Nasal cavity respiratory epithelium epithelial cell of viscerocranial mucosa (primary cell): ENCODE results near the gene HOXB4. TPM values are rescaled to one million over a fixed set of nuclear protein-coding genes. Genes with fewer than 3 reads are reported as not detected.

Source experiments
- total RNA-seq: library from RNA; depleted of rRNA; stranded (reverse); fragments of >200 nt; gene quantifications from 2 replicates; pipeline ENCODE4 v1.2.3, GENCODE V29; 2014

Gene HOXB4
- under 0.01 TPM in 1 of 2 replicates, not detected in the other for total RNA-seq

DNA sequence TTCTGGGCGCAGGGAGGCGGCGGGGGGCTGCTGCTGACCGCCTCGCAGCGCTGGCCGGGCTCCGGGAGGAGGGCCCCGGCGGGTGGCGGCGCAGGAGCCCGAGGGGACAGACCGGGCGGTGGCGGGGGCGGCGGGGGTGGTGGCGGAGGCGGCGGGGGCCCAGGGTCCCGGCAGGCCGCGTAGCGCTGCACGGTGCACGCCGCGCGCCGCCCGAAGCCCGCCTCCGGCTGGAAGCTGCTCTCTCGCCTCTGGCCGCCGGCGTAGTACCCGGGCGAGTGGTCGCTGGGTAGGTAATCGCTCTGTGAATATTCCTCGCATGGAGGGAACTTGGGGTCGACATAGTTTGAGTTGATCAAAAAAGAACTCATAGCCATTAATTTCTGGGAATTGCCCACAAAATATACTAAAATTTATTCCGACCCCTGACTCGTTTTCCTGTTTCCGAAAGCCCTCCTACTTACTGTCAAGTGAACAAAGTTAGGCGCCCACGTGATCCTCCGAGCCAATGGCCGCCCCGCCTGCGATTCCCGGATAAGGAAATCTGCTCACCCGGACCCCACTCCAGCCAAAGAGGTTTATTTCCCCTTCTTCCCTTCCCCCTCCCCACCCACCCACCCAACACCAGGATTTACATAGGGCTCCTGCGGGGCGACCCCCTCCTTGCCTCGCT, at the start of gene HOXB4:
Gene HOXB4 (minus strand): TSS at position 405 of the 670 bp plus-strand sequence. CDS start 31 bp downstream, at position 374.

DNA sequence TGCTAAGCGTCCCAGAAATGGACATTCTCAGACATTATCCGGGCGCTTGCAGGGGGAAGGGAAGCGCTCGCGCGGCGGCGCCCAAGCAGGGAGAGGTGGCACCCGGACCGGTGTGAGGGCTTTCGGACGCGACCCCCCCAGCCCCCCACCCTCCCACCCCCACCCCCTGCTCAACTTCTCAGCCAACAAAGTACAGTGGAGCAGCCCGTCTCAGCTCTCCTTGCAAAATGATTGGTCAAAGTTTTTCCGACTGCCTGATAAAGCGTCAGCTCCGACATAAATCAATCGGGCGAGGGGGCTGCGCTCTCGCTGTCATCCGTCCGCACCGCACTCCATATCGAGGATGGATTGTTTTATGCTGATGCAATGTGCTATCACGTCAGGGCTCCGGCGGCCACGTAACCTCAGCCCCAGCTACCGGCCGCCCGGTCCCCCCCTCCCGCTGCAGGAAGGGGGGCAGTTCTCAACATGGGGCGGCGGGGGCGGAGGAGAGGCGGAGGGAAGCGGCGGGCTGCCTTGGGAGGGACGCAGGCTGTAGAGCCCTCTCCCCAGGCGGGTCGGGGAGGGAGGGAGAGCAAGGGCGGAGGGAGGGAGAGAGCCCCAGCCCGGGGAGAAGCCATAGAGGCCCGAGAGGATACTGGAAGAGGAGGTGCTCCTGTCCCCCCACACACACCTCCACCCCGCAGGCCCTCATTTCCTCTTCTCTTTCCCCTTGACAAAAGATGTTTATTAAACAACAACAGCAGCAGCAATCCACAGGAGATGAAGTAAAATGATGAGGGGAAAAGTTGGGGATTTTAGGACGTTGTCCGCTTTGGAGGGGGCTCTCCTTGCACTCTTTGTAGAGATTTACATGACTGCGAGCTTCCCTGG, 48.3 kb upstream of the HOXB4 start, which contains the start of gene HOXB9:
Gene HOXB9 (minus strand): TSS at position 114 of the 873 bp plus-strand sequence. CDS start 89 bp downstream, at position 25.

DNA sequence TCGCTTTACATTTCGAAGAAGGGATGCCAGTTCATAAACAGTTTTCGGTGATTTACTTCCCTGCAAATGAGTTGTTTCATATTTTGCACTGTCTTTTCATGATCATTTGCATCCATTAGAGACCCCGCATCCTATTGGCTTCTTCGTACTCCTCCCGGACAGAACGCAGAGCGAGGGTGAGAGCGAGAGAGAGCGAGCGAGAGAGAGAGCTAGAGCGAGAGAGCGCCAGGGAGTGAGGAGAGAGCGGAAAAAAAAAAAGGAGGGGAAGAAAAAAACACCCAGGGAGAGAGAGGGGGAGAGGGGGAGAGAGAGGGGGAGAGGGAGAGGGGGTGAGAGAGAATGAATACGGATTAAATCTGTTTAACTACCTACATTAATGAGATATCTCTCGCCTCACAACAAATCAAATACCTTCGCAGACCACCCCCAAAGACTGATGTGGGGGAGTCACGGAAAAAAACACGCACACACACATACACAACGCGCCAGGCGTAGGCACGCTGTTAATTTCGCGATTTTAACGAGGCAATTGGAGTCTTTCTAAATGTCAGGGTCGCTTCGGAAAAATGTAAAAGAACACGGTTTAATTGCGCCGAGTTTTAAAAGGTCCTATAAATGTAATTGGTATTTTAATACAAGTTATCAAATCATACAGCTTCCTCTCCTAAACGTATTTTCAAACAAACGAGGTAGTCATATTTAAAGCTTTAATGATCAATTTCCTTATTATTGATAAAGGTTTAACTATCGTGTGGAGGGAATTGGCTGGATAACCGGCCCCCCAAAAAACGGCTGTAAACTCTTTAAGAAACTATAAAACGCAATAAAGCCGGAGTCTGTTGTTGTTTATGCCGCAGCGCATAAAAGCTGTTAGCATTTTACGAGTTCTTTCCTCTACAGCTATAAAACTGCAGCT, 37.2 kb upstream of the HOXB4 start, which contains the start of gene HOXB8:
Gene HOXB8 (minus strand): TSS at position 246 of the 916 bp plus-strand sequence. CDS start 588 bp downstream, outside the sequence.

DNA sequence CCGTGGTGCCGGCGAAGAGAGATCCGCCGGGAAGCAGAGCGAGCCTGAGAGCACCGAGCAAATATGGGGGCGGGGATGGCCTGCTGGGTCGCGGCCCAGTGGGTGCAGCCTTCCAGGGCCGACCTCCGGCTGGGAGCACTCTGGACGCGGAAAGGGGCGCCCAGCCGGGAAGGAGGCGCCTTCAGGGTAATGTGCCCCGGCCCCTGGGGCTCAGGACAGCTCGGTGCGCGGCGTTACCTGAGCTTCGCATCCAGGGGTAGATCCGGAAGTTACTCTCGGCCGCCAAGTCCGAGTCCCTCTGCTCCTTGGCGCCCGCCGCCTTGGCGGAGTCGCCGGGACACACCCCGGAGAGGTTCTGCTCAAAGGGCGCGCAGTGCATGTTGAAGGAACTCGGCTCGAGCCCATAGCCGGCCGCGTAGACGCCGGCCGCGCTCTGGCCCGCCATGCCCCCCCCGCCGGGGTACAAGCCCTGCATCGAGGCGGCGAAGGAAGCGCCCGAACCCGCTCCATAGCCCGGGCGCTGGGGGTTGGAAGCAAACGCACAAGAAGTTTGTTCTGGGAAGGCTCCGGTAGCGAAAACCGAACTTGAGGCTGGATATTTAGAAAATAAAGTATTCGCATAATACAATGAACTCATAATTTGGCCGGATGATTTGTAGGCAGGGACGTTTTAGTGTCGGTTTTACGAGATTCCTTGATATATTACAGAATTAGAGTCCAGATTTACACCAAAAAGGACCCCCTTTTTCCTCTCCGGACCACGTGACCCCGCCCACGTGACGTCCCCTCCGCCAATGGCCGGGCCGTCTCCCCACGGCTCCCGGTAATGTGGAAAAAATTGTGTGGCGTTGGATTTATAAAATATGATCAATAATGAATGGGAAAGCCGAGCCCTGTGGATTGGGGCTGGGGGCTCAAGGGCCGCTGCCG, 32.4 kb upstream of the HOXB4 start, which contains the start of gene HOXB7:
Gene HOXB7 (minus strand): TSS at position 736 of the 930 bp plus-strand sequence. CDS start 99 bp downstream, at position 637.

DNA sequence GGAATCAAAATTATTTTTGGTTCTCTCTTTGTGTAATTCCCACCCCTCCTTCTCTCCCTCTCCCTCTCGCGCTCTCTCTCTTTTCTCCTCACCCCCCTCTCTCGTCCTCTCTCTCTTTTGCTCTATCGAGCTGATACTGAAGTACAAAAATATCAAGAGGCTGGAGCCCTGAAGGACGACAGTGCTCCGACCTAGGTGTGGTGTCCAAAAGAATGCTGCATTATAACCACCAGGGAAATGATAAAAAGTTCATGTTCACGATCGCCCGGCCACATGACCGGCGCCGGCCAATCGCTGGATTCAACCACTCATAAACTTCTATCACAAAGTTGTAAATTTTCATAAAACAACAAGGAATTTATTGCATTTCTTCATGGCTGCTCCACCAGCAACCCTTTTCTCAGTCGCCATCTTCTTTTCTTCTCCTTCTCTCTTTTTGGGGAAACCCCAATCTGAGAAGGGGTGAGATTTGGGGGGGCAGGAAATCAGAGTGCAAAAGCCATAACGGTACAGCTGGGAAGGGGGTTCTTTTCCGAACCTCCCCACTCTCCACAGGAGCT, 26.7 kb upstream of the HOXB4 start, which contains the start of gene HOXB6:
Gene HOXB6 (minus strand): TSS at position 217 of the 560 bp plus-strand sequence. CDS start 6,836 bp downstream, outside the sequence.

DNA sequence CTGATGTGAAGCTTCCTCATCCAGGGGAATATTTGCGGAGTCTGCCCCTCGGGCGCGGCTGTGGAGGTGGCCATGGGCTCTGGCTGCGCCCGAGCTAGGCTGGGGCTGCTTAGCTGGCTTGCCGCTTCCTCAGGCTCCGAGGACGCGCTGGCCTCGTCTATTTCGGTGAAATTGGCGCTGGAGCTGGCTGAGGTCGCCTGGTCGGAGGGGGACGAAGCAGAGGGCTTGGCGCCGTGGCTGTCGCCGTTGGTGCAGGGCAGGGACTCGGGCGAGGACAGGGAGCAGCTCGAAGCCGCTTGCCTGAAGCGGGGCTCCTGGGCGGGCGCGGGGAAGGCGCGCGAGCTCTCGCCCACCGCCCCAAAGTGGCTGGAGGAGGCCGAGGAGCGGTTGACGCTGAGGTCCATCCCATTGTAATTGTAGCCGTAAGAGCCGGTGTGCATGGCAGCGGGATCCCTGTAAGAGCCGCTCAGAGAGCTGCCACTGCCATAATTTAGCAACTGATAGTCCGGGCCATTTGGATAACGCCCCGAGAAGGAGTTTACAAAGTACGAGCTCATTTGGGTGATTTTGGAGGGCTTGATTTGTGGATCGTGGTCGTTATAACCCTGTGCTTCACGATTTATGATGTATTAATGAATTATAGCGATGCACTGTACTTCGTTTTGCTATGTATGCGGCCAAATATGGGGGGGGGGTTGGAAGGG, 15.1 kb upstream of the HOXB4 start, which contains the start of gene HOXB5:
Gene HOXB5 (minus strand): TSS at position 654 of the 704 bp plus-strand sequence. CDS start 97 bp downstream, at position 557.

DNA sequence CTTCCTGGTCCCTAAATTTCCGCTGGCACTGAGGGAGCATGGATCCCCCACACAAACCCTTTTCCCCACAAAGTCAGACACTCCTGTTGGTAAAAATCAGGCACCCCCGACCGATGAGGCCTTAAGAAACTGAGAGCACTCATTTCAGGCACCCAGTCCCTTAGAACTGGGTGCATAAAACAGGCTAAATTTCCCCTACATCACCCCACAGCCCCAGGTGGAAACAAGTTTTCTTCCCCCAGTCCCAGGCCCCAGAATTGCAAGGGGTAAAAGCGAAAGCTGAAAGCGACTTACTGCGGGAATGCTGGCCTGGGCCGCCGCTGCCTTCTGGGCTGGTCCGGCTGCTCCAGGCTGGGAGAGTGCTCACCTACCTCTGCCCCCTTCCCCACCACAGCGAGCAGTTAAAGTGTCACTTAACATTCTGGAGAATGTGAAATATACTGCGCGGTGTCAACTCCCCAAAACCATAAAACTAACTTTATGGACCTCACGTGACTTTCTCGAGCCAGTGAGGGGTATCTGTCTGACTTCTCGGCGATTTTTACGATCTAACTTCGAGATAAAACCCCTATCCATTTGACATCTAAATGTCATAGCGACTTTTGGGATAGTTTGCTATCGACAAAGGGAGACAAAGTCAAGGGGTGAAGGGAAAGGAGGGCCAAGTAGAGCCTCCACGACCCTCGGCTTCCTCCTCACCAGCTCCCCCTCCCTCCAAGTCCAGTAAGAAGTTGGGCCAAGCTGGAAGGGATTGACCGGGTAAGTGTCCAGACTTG, 11.9 kb upstream of the HOXB4 start, which contains the start of gene HOXB3:
Gene HOXB3 (minus strand): TSS at position 411 of the 776 bp plus-strand sequence. CDS start 37,767 bp downstream, outside the sequence.

DNA sequence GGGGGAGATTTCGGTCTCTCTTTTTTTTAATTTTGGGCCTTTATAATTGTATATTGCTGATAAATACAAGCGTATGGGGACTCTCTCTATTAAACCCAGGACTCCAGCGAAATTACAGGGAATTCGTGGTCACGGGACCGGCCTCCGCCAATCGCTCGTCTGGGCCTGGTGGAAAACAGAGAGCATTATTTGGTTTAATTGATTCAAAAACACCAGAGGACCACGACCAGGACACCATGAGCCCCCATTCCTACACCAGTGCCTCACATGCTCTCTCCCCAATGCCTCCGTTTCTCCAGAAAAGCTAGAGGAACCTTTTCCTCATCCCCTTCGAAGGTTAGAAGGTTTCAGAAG, 33.2 kb downstream of the HOXB4 start, which contains the start of gene HOXB2:
Gene HOXB2 (minus strand): TSS at position 88 of the 354 bp plus-strand sequence. CDS start 198 bp downstream, outside the sequence.

DNA sequence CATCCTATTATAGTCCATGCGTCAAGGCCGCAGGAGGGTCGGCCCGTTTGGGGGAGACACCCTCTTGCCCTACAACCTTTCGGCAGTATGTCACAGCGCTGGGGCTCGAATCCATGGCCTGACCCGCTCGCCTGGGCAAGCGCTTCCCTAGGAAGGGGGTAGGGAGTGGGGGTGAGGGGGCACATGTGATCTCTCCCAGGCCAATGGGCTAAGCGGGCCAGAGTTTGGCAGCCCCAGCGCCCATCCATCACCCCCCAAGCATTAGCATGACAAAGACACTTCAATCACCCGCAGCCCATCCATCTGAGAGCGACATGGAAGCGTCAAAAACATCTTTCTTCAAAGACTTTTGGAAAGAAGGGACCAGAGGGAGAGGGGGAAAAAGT, 47.3 kb downstream of the HOXB4 start, which contains the start of gene HOXB1:
Gene HOXB1 (minus strand): TSS at position 125 of the 386 bp plus-strand sequence. CDS start 107 bp downstream, at position 18.

Other genes with a start within 250 kb of the HOXB4 start
- 0.14 TPM in 1 of 2 replicates, not detected in the other for gene SKAP1, start 148.1 kb downstream of the HOXB4 start, total RNA-seq
- not detected in 2 replicates for gene HOXB1, start 47.3 kb downstream of the HOXB4 start, total RNA-seq
- 0.36 TPM in 1 of 2 replicates, not detected in the other for gene HOXB2, start 33.2 kb downstream of the HOXB4 start, total RNA-seq
- gene HOXB3, start 11.9 kb upstream of the HOXB4 start, total RNA-seq = 0.36 TPM in 1 of 2 replicates, not detected in the other
- under 0.01 TPM in 1 of 2 replicates, not detected in the other for gene HOXB5, start 15.4 kb upstream of the HOXB4 start, total RNA-seq
- 0.28 TPM in 1 of 2 replicates, not detected in the other for gene HOXB6, start 26.6 kb upstream of the HOXB4 start, total RNA-seq
- gene HOXB7, start 32.7 kb upstream of the HOXB4 start, total RNA-seq = 0.78 TPM in 1 of 2 replicates, not detected in the other
- not detected in 2 replicates for gene HOXB8, start 36.9 kb upstream of the HOXB4 start, total RNA-seq
- gene HOXB9, start 48.0 kb upstream of the HOXB4 start, total RNA-seq = under 0.01 TPM in 1 of 2 replicates, not detected in the other
- not detected in 2 replicates for gene PRAC1, start 144.2 kb upstream of the HOXB4 start, total RNA-seq
- gene PRAC2, start 144.8 kb upstream of the HOXB4 start, total RNA-seq = not detected in 2 replicates
- gene HOXB13, start 150.4 kb upstream of the HOXB4 start, total RNA-seq = under 0.01 TPM in 1 of 2 replicates, not detected in the other
- gene TTLL6, start 238.9 kb upstream of the HOXB4 start, total RNA-seq = not detected in 2 replicates